CD4-positive, alpha-beta memory T cell (primary cell): ENCODE measurements around the gene APOBEC3F. TPM values are rescaled to one million over a fixed set of nuclear protein-coding genes. Genes with fewer than 3 reads are reported as not detected.

ENCODE experiments used
- CTCF ChIA-PET: fragments of 350-600 bp; sonication (Branson Sonifier 250); formaldehyde crosslinking; loops from one replicate; lab custom pipeline; 2021; ENCODE audit warnings: inconsistent platforms; ENCODE audit not compliant: partially characterized antibody; lab: Charles Lee
- POLR2A ChIA-PET: fragments of 350-600 bp; sonication (Branson Sonifier 250); formaldehyde crosslinking; loops from one replicate; lab custom pipeline; 2021; ENCODE audit not compliant: partially characterized antibody; lab: Charles Lee
- DNase-seq, 5 donors: peaks; one replicate each; pipeline versions ENCODE4 v3.0.0 to v3.0.0-alpha.2; 2020 to 2022; ENCODE audit warnings: mixed read lengths in 1 of 5
- H3K27ac ChIP-seq: one replicate; pipeline ENCODE4 v1.7.0; 2013; ENCODE audit warnings: low read depth, low read length
- H3K27me3 ChIP-seq: 2 replicates; pipeline ENCODE4 v1.7.0; 2013; ENCODE audit warnings: mild to moderate bottlenecking, low read length, moderate library complexity; ENCODE audit not compliant: insufficient read depth
- H3K36me3 ChIP-seq: 2 replicates; pipeline ENCODE4 v1.7.0; 2013; ENCODE audit warnings: mild to moderate bottlenecking, low read length, moderate library complexity; ENCODE audit not compliant: insufficient read depth
- H3K4me1 ChIP-seq: 2 replicates; pipeline ENCODE4 v1.7.0; 2013; ENCODE audit warnings: mild to moderate bottlenecking, low read length, moderate library complexity; ENCODE audit not compliant: insufficient read depth
- H3K4me3 ChIP-seq, 2 donors: one replicate each; pipeline ENCODE4 v1.7.0; 2013; ENCODE audit warnings: low read length in 2 of 2, mild to moderate bottlenecking in 1 of 2
- H3K9me3 ChIP-seq, 2 donors: one replicate each; pipeline ENCODE4 v1.7.0; 2013; ENCODE audit warnings: low read length in 2 of 2, control low read depth in 1 of 2; ENCODE audit not compliant: control insufficient read depth in 1 of 2
- H3K27ac Mint-ChIP-seq, 7 donors: one replicate each; pipeline ENCODE4 v1.8.0; 2020 to 2021; ENCODE audit warnings: mixed read lengths in 7 of 7, mild to moderate bottlenecking in 6 of 7, inconsistent platforms in 3 of 7, moderate library complexity in 3 of 7
- H3K27me3 Mint-ChIP-seq, 2 donors: one replicate each; pipeline ENCODE4 v1.8.0; 2020 to 2021; ENCODE audit warnings: mixed read lengths in 2 of 2
- H3K36me3 Mint-ChIP-seq, 2 donors: one replicate each; pipeline ENCODE4 v1.8.0; 2020 to 2021; ENCODE audit warnings: mixed read lengths in 2 of 2, inconsistent platforms in 1 of 2, mild to moderate bottlenecking in 1 of 2
- H3K4me1 Mint-ChIP-seq, 4 donors: one replicate each; pipeline ENCODE4 v1.8.0; 2020 to 2021; ENCODE audit warnings: mixed read lengths in 4 of 4, mild to moderate bottlenecking in 1 of 4
- H3K4me3 Mint-ChIP-seq, 8 donors: one replicate each; pipeline ENCODE4 v1.8.0; 2020 to 2021; ENCODE audit warnings: mixed read lengths in 8 of 8, mild to moderate bottlenecking in 7 of 8, moderate library complexity in 6 of 8, inconsistent platforms in 3 of 8
- H3K9me3 Mint-ChIP-seq, 8 donors: one replicate each; pipeline ENCODE4 v1.8.0; 2020 to 2021; ENCODE audit warnings: mixed read lengths in 8 of 8, mild to moderate bottlenecking in 5 of 8, inconsistent platforms in 3 of 8, moderate library complexity in 1 of 8
- intact Hi-C: fragments of 100-400 bp; cut with micrococcal nuclease; formaldehyde crosslinking; loops from one replicate; pipeline ENCODE4 v1.15.1; 2023
- polyA plus RNA-seq, 2 donors: library from polyadenylated mRNA; unstranded; fragments of 300-500 nt; fragmentation: Illumina TruSeq; gene quantifications; one replicate each; pipeline ENCODE4 v1.2.3, GENCODE V29; 2021
- total RNA-seq, 2 experiments: library from RNA; stranded (reverse); gene quantifications; one replicate each; pipeline ENCODE4 v1.2.3, GENCODE V29; 2021

Gene APOBEC3F
- total and polyA plus RNA-seq, 4 experiments from 2014 or later: 3.3 to 18.4 (median 16.9) TPM

DNA sequence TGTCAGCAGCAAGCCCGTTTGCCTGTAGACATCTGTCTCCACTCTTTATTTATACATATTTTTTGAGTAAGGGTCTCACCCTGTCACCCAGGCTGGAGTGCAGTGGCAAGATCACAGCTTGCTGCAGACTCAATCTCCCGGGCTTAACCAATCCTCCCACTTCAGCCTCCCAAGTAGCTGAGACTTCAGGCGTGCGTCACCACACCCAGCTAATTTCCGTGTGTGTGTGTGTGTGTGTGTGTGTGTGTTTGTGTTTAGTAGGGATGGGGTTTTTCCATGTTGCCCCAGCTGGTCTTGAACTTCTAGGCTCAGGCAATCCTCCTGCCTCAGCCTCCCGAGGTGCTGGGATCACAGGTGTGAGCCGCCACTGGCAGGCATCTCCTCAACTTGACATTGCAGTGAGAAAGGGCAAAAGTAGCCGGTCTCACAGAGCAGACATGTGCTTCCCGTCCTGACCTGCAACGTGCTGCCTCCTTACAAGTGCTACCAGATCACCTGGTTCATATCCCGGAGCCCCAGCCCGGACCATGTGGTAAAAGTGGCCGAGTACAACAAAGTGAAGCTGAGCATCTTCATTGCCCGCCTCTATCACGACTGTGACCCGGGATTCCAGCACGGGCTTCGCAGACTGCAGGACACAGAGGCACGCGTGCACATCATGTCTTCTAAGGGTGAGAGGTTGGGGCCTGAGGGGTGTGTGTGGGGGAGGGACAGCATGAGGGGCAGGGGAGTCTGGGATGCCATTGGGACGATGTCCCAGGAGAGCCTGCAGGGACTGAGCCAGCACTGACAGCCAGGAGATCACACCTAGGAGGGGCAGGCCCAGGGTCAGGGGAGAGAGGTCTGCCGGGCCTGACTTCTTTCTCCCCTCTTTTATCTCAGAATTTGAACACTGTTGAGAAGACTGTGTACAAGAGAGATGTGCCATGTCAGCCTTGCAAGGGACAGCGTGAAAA, 50.7 kb downstream of the APOBEC3F start:
- Histone ChIP-seq H3K9me3 (no peaks in the 10 kb centered on the region), H3K27ac (peak overlapping the region; percentile 98), H3K4me3 (no peak overlapping the region), H3K27me3 (no peaks in the 10 kb centered on the region), H3K4me1 (peaks cover 99% of the 10 kb centered on the region), H3K36me3 (no peaks in the 10 kb centered on the region)
- peak overlapping the region; percentile 38 to 88 (median 82) for H3K4me3 Mint-ChIP-seq
- no peaks in the 10 kb centered on the region for H3K9me3 Mint-ChIP-seq
- ChIA-PET POLR2A (interaction anchor here (1.1 to 5.0 kb wide), 6 partner anchors 9 to 228 kb away, joined by 3 to 39 read pairs (median 8); partner anchors contain the start of genes APOBEC3G and RPL3), CTCF (interaction anchor here (1.1 kb wide), 1 partner anchor 82 kb away, joined by 3 read pairs; no protein-coding TSS in a partner anchor)
- no peak for DNase-seq
- peaks cover 61 to 95% (median 79%) of the 10 kb centered on the region in 4 donors for H3K4me1 Mint-ChIP-seq
- peaks cover 6 to 13% of the 10 kb centered on the region in 2 donors for H3K36me3 Mint-ChIP-seq
- H3K27ac Mint-ChIP-seq: peak overlapping the region; percentile 97 to 100 (median 99)
- no peaks in the 10 kb centered on the region for H3K27me3 Mint-ChIP-seq
- intact Hi-C loops: loop anchor here (2.0 to 5.0 kb wide), 2 partner anchors 25 to 69 kb away; partner anchors contain the start of gene APOBEC3D

DNA sequence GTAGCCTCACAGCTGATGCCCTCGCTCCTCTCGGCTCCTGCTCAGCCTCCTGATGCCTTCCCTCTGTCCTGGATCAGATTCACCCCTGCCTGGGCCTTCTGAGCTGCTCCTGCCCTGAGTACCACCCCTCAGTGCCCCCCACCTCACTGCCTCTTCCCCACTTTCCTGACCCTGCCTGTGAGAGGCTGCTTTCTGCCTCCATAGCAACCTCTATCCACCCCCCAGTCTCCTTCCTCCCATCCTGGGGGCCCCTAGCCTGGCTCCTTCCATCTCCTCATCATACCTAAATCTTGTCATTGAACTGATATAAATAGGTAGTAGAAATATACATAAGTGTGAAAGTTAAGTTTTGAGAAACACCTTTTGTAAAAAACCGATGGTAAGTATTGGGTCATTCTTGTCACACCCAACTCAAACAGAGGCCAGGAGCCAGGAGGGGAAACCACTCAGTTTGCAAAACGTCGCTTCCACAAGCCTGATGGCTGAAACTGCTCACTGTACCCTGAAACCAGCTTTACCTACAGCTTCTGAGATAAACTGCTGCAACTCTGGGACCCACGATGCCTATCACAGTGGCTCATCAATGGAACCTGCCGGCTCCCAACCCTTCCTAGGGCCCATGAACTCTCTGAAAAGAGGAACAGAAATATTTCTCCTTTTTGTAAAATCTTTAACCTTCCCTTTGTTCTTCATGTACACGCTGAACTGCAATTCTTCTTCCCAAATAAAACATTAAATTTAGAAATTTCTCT, 51.6 kb downstream of the APOBEC3F start:
- intact Hi-C loops: loop anchor here (5.0 kb wide), 1 partner anchor 70 kb away; the partner anchor contains the start of gene APOBEC3D
- POLR2A ChIA-PET: interaction anchor here (1.1 to 5.0 kb wide), 6 partner anchors 8 to 227 kb away, joined by 3 to 39 read pairs (median 8); partner anchors contain the start of genes APOBEC3G and RPL3
- peak in 1 of 5 donors; percentile 48 for DNase-seq

DNA sequence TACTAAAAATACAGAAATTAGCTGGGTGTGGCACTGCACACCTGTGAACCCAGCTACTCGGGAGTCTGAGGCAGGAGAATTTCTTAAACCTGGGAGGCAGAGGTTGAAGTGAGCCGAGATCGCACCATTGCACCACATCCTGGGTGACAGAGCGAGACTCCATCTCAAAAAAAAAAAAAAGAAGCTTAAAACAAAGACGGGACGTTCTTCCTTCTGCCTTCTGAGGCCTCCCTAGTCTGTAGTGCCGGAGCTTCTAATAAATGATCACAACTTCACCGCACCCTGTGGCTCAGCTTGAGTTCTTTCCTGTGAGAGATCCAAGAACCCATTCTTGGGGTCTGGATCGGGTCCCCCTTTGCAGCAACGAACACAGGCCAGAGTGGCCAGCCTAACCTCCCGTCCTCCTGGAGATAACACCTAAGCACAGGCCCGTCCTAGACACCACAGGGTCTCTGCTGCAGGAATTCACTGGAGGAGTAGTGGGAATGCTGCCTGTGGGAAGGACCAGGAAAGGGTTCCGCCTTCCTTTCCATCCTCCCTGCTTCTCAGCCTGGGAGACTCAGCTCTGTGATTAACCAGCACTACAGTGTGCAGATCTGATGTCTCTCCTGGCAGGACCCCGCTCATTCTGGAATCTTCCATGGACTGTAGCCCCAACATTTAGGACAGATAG, 54.2 kb downstream of the APOBEC3F start:
- peak; percentile 59 to 73 (median 65) for DNase-seq
- CTCF ChIA-PET: interaction anchor here (0.9 to 1.2 kb wide), 4 partner anchors 15 to 91 kb away, joined by 3 to 5 read pairs (median 4); no protein-coding TSS in a partner anchor
- H3K36me3 ChIP-seq: no peaks in the 10 kb centered on the region
- H3K27ac ChIP-seq: peak overlapping the region; percentile 70
- intact Hi-C loops: loop anchor here (5.0 kb wide), 1 partner anchor 73 kb away; the partner anchor contains the start of gene APOBEC3D
- no peaks in the 10 kb centered on the region for H3K27me3 Mint-ChIP-seq
- no peaks in the 10 kb centered on the region for H3K27me3 ChIP-seq
- H3K36me3 Mint-ChIP-seq: peaks cover 0 to 4% of the 10 kb centered on the region in 2 donors
- POLR2A ChIA-PET: interaction anchor here (0.8 to 1.5 kb wide), 13 partner anchors 13 to 343 kb away, joined by 3 to 6 read pairs (median 3); partner anchors contain the start of genes APOBEC3C and APOBEC3G
- peaks cover 99% of the 10 kb centered on the region for H3K4me1 ChIP-seq
- H3K4me1 Mint-ChIP-seq: peaks cover 59 to 98% (median 82%) of the 10 kb centered on the region in 4 donors
- H3K4me3 ChIP-seq: peak overlapping the region; percentile 26 to 45
- peak overlapping the region in 7 of 8 donors; percentile 49 to 88 (median 68) for H3K4me3 Mint-ChIP-seq
- H3K27ac Mint-ChIP-seq: peak overlapping the region; percentile 94 to 99 (median 96)
- H3K9me3 ChIP-seq: no peaks in the 10 kb centered on the region
- no peaks in the 10 kb centered on the region for H3K9me3 Mint-ChIP-seq

More for the DNA sequence above, 51.6 kb downstream of the APOBEC3F start:
- H3K4me1 Mint-ChIP-seq: peaks cover 60 to 98% (median 82%) of the 10 kb centered on the region in 4 donors
- CTCF ChIA-PET: interaction anchor here (0.6 kb wide), 1 partner anchor 86 kb away, joined by 3 read pairs; no protein-coding TSS in a partner anchor
- Histone ChIP-seq H3K4me1 (peaks cover 99% of the 10 kb centered on the region), H3K4me3 (no peak overlapping the region), H3K36me3 (no peaks in the 10 kb centered on the region), H3K9me3 (no peaks in the 10 kb centered on the region), H3K27me3 (no peaks in the 10 kb centered on the region), H3K27ac (peak overlapping the region; percentile 98)
- H3K27me3 Mint-ChIP-seq: no peaks in the 10 kb centered on the region
- H3K36me3 Mint-ChIP-seq: peaks cover 5 to 10% of the 10 kb centered on the region in 2 donors
- peak overlapping the region; percentile 97 to 100 (median 99) for H3K27ac Mint-ChIP-seq
- peak overlapping the region; percentile 1 to 85 (median 76) for H3K4me3 Mint-ChIP-seq
- H3K9me3 Mint-ChIP-seq: no peaks in the 10 kb centered on the region

DNA sequence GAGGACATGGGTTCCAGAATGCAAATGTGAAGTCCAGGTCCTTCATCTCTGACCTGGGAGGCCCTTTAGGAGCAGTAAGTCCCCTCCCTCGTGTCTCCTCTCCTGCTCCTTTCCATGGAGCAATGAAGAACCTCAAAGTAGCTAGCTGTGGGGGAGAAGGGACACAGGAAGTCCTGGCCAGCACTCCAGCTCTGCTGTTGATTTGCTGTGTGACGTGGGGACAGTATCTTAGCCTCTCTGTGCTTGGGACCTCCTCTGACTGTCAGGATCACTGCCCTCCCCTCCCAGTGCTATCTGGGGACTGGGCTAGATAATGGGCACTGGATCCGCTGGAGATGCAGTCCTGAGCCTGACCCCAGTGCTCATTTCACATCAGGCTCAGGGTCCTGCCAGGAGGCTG, 55.3 kb downstream of the APOBEC3F start:
- Mint-ChIP-seq H3K4me3 (peak overlapping the region in 4 of 8 donors; percentile 5 to 88 (median 41)), H3K27ac (peak overlapping the region; percentile 87 to 99 (median 95)), H3K4me1 (peaks cover 54 to 95% (median 78%) of the 10 kb centered on the region in 4 donors), H3K27me3 (no peaks in the 10 kb centered on the region), H3K9me3 (no peaks in the 10 kb centered on the region), H3K36me3 (no peaks in the 10 kb centered on the region)
- intact Hi-C loops: no loop called here
- ChIA-PET CTCF (interaction anchor here (1.2 kb wide), 1 partner anchor 93 kb away, joined by 5 read pairs; no protein-coding TSS in a partner anchor), POLR2A (interaction anchor here (1.4 to 1.9 kb wide), 2 partner anchors 10 to 223 kb away, joined by 4 to 6 read pairs; partner anchors contain the start of gene RPL3)
- no peaks in the 10 kb centered on the region for H3K9me3 ChIP-seq
- H3K27ac ChIP-seq: peak overlapping the region; percentile 70
- peaks cover 97% of the 10 kb centered on the region for H3K4me1 ChIP-seq
- H3K36me3 ChIP-seq: no peaks in the 10 kb centered on the region
- H3K27me3 ChIP-seq: no peaks in the 10 kb centered on the region
- no peak for DNase-seq
- no peak overlapping the region for H3K4me3 ChIP-seq

DNA sequence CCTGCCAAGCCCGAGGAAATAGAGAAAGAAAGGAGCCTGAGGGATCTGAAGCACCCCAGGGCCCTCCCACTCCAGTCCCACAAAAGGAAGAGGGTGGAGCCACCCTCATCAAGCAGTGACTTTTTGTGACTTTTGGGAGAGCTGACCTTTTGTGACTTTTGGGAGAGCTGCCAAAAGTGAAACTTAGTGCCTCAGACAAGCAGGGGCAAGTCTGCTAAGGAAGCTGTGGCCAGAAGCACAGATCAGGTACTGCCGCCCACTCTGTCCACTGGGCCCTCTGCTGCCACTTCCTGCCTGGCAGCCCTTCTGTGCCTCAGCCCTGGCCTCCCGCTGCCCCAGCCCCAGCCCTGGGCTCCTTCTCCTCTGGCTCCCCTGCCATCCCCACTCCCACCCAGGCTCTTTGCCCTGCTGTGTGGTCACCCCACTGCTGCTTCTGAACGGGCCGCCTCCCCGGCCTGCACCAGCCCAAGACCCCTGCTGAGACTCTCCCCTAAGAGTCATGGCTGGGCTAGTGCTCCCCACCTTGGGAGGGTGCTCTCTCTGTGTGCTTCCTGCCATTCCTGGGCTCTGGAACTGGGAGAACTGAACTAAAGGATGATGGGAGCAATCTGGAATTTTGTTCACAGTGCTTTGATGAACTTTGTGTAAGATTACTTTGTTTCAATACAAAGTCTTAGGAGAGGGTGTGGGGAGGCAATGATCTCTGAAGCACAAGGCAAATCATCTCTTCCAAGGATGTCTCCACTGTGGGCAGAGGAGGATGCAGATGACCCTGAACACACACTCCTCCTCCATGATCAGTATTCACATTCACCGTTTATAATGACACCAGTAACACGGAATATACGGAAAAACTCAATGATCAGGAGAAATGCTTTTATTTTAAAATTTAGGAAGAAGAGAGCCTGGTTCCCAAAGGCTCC, 56.7 kb downstream of the APOBEC3F start, which contains the start of gene APOBEC3H:
APOBEC3H (plus strand) TSS at position 147 of the 923 bp plus-strand sequence. CDS start 3,035 bp downstream, outside the sequence.
- no peaks in the 10 kb centered on the region for H3K9me3 Mint-ChIP-seq
- Histone ChIP-seq H3K27ac (peak within 1 kb of the TSS; percentile 86), H3K36me3 (no peaks in the 10 kb centered on the region), H3K27me3 (no peaks in the 10 kb centered on the region), H3K4me3 (no peak within 1 kb of the TSS), H3K9me3 (no peaks in the 10 kb centered on the region), H3K4me1 (peaks cover 83% of the 10 kb centered on the region)
- peak in 3 of 5 donors; percentile 28 to 63 (median 33) for DNase-seq
- peak within 1 kb of the TSS; percentile 38 to 84 (median 67) for H3K4me3 Mint-ChIP-seq
- peak within 1 kb of the TSS; percentile 91 to 99 (median 97) for H3K27ac Mint-ChIP-seq
- ChIA-PET CTCF (interaction anchor here (1.3 to 2.0 kb wide), 3 partner anchors 17 to 21 kb away, joined by 3 to 6 read pairs (median 4); no protein-coding TSS in a partner anchor), POLR2A (interaction anchor here (1.2 to 5.2 kb wide), 7 partner anchors 7 to 222 kb away, joined by 3 to 39 read pairs (median 5); partner anchors contain the start of genes APOBEC3C and RPL3)
- H3K27me3 Mint-ChIP-seq: no peaks in the 10 kb centered on the region
- H3K36me3 Mint-ChIP-seq: no peaks in the 10 kb centered on the region
- peaks cover 41 to 81% (median 65%) of the 10 kb centered on the region in 4 donors for H3K4me1 Mint-ChIP-seq
- intact Hi-C loops: no loop called here
